H9 (cell line): ENCODE results near the gene CDKAL1. TPM values are rescaled to one million over a fixed set of nuclear protein-coding genes. Genes with fewer than 3 reads are reported as not detected.

Experiments used
- DNase-seq: peaks from one replicate; pipeline ENCODE4 v3.0.0-alpha.2; 2017
- H2AFZ ChIP-seq: one replicate; pipeline ENCODE4 v1.6.1; 2013; ENCODE audit warnings: mild to moderate bottlenecking, low read length, control low read depth, moderate library complexity
- H2AK5ac ChIP-seq: 2 replicates; pipeline ENCODE4 v1.6.1; 2013; ENCODE audit warnings: low read length, control low read depth, mixed read lengths; ENCODE audit not compliant: insufficient read length
- H2BK120ac ChIP-seq: one replicate; pipeline ENCODE4 v1.6.1; 2013; ENCODE audit warnings: low read depth, mild to moderate bottlenecking, low read length, control low read depth, inconsistent platforms; ENCODE audit not compliant: poor library complexity, severe bottlenecking
- H2BK12ac ChIP-seq: 2 replicates; pipeline ENCODE4 v1.6.1; 2013; ENCODE audit warnings: low read length, control low read depth, mixed read lengths, low read depth; ENCODE audit not compliant: insufficient read length
- H2BK15ac ChIP-seq: 2 replicates; pipeline ENCODE4 v1.6.1; 2013; ENCODE audit warnings: low read depth, low read length, control low read depth
- H2BK20ac ChIP-seq: one replicate; pipeline ENCODE4 v1.6.1; 2013; ENCODE audit warnings: low read depth, mild to moderate bottlenecking, low read length, control low read depth, inconsistent platforms; ENCODE audit not compliant: poor library complexity, severe bottlenecking
- H2BK5ac ChIP-seq: 2 replicates; pipeline ENCODE4 v1.6.1; 2013; ENCODE audit warnings: low read length, control low read depth, mixed read lengths; ENCODE audit not compliant: insufficient read length
- H3K14ac ChIP-seq: 2 replicates; pipeline ENCODE4 v1.6.1; 2013; ENCODE audit warnings: low read length, control low read depth; ENCODE audit not compliant: insufficient read depth
- H3K18ac ChIP-seq: 2 replicates; pipeline ENCODE4 v1.6.1; 2013; ENCODE audit warnings: low read depth, mild to moderate bottlenecking, mixed read lengths, low read length, control low read depth; ENCODE audit not compliant: insufficient read length
- H3K23ac ChIP-seq: 2 replicates; pipeline ENCODE4 v1.6.1; 2013; ENCODE audit warnings: low read length, control low read depth, mixed read lengths, low read depth; ENCODE audit not compliant: insufficient read length
- H3K23me2 ChIP-seq: 2 replicates; pipeline ENCODE4 v1.6.1; 2013; ENCODE audit warnings: low read depth, mild to moderate bottlenecking, mixed read lengths, low read length, control low read depth; ENCODE audit not compliant: insufficient read length, poor library complexity, severe bottlenecking
- H3K27ac ChIP-seq: 2 replicates; pipeline ENCODE4 v1.5.1; 2013; ENCODE audit warnings: low read length, control low read depth, mixed read lengths, low read depth; ENCODE audit not compliant: insufficient read length
- H3K27me3 ChIP-seq: 2 replicates; pipeline ENCODE4 v1.6.1; 2013; ENCODE audit warnings: low read length, control low read depth, inconsistent platforms; ENCODE audit not compliant: insufficient read depth
- H3K4ac ChIP-seq: 2 replicates; pipeline ENCODE4 v1.6.1; 2013; ENCODE audit warnings: low read depth, mild to moderate bottlenecking, control low read depth, inconsistent platforms, low read length, moderate library complexity
- H3K4me1 ChIP-seq: 2 replicates; pipeline ENCODE4 v1.6.1; 2013; ENCODE audit warnings: low read length, control low read depth, inconsistent platforms; ENCODE audit not compliant: insufficient read depth
- H3K4me2 ChIP-seq: 2 replicates; pipeline ENCODE4 v1.6.1; 2013; ENCODE audit warnings: low read length, control low read depth, mixed read lengths; ENCODE audit not compliant: insufficient read length, insufficient read depth
- H3K56ac ChIP-seq: 2 replicates; pipeline ENCODE4 v1.6.1; 2013; ENCODE audit warnings: low read depth, mild to moderate bottlenecking, mixed read lengths, low read length, control low read depth; ENCODE audit not compliant: insufficient read length
- H3K79me1 ChIP-seq: 2 replicates; pipeline ENCODE4 v1.6.1; 2013; ENCODE audit warnings: low read depth, mild to moderate bottlenecking, moderate library complexity, low read length, control low read depth, inconsistent platforms; ENCODE audit not compliant: insufficient read depth, poor library complexity, severe bottlenecking
- H3K79me2 ChIP-seq: 2 replicates; pipeline ENCODE4 v1.6.1; 2013; ENCODE audit warnings: low read length, control low read depth, inconsistent platforms; ENCODE audit not compliant: insufficient read depth
- H3K9ac ChIP-seq: 2 replicates; pipeline ENCODE4 v1.6.1; 2013; ENCODE audit warnings: low read length, control low read depth, mixed read lengths; ENCODE audit not compliant: insufficient read length; ENCODE audit errors: extremely low read depth
- H3K9me3 ChIP-seq: one replicate; pipeline ENCODE4 v1.6.1; 2013; ENCODE audit warnings: low read depth, low read length, inconsistent platforms; ENCODE audit not compliant: control insufficient read depth
- H3T11ph ChIP-seq: one replicate; pipeline ENCODE4 v1.6.1; 2013; ENCODE audit warnings: mild to moderate bottlenecking, low read length, control low read depth, inconsistent platforms
- H4K20me1 ChIP-seq: one replicate; pipeline ENCODE4 v1.6.1; 2013; ENCODE audit not compliant: control insufficient read depth, insufficient read length, insufficient read depth
- H4K5ac ChIP-seq: 2 replicates; pipeline ENCODE4 v1.6.1; 2013; ENCODE audit warnings: low read depth, mild to moderate bottlenecking, mixed read lengths, low read length, control low read depth; ENCODE audit not compliant: insufficient read length
- H4K8ac ChIP-seq: replicated peaks from 2 replicates; pipeline ENCODE4 v1.6.1; 2013; ENCODE audit warnings: low read length, control low read depth, mixed read lengths, low read depth; ENCODE audit not compliant: insufficient read length
- H4K91ac ChIP-seq: 2 replicates; pipeline ENCODE4 v1.6.1; 2013; ENCODE audit warnings: low read depth, mild to moderate bottlenecking, moderate library complexity, mixed read lengths, low read length, control low read depth; ENCODE audit not compliant: insufficient read length
- H3K27ac Mint-ChIP-seq, 3 experiments: 2 replicates in 2 of 3; 3 replicates in 1 of 3; pipeline ENCODE4 v1.8.0; 2020 to 2021; ENCODE audit warnings: mixed read lengths in 3 of 3, mild to moderate bottlenecking in 1 of 3, moderate library complexity in 1 of 3
- H3K27me3 Mint-ChIP-seq: 2 replicates; pipeline ENCODE4 v1.8.0; 2021; ENCODE audit warnings: low read depth, mild to moderate bottlenecking, moderate library complexity, mixed read lengths
- H3K36me3 Mint-ChIP-seq, 3 experiments: 2 replicates in 2 of 3; 3 replicates in 1 of 3; pipeline ENCODE4 v1.8.0; 2020 to 2021; ENCODE audit warnings: low read depth in 3 of 3, mixed read lengths in 3 of 3; ENCODE audit not compliant: insufficient read depth in 1 of 3
- H3K4me1 Mint-ChIP-seq, 2 experiments: 2 replicates each; pipeline ENCODE4 v1.8.0; 2020; ENCODE audit warnings: mixed read lengths in 2 of 2
- H3K4me3 Mint-ChIP-seq, 2 experiments: 2 replicates in 1 of 2; 3 replicates in 1 of 2; pipeline ENCODE4 v1.8.0; 2020 to 2021; ENCODE audit warnings: mild to moderate bottlenecking in 2 of 2, mixed read lengths in 2 of 2, moderate library complexity in 1 of 2
- H3K9me3 Mint-ChIP-seq, 2 experiments: 2 replicates in 1 of 2; 3 replicates in 1 of 2; pipeline ENCODE4 v1.8.0; 2020; ENCODE audit warnings: mild to moderate bottlenecking in 2 of 2, mixed read lengths in 2 of 2, moderate library complexity in 1 of 2
- WGBS: extraction: QIAGEN DNeasy Blood & Tissue Kit; methylation state at CpG from one replicate; pipeline ENCODE4 v1.1.7; 2013; ENCODE audit warnings: missing lambda C conversion rate, low lambda C conversion rate, mixed read lengths; ENCODE audit not compliant: insufficient read length; ENCODE audit errors: extremely low coverage; 5-methylcytosine and 5-hydroxymethylcytosine counted together
- total RNA-seq: library from RNA; stranded (reverse); gene quantifications from 2 replicates; pipeline ENCODE4 v1.2.1, GENCODE V29; 2021
- TF ChIP-seq, protein P1 (sequence below): fragments of 200-600 bp; sonication (generic); conservative IDR thresholded peaks from 3 replicates; pipeline ENCODE4 v1.8.0; 2021; ENCODE audit warnings: antibody characterized with exemption, mild to moderate bottlenecking

CDKAL1 gene
- total RNA-seq, 1 experiment from 2014 or later, result 23.0 TPM

DNA sequence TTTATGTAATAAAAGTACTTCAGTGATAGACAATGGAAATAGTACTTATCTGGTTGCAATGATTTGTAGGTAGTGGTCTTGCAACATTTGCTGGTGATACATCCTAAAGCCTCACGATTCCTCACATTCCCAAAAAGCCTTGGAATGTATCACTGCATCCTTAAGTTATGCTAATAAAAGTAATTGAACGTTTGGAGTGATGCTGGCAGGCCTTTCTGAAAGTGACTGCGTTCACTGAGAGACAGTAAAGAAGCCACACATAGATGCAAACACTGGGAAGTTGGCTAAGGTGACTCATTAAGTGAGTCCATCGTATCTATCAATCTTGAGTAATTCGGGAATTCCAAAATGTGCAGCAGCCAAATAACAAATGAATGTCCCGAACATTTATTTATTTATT is 615.2 kb downstream of the CDKAL1 start:
- Histone ChIP-seq H2AK5ac (no peak overlapping the region), H4K91ac (no peak overlapping the region), H4K5ac (no peak overlapping the region), H3K18ac (no peak overlapping the region), H3K23me2 (no peaks in the 10 kb centered on the region), H3K79me2 (no peaks in the 10 kb centered on the region), H3K4me1 (no peaks in the 10 kb centered on the region), H3K23ac (no peak overlapping the region), H3K14ac (no peak overlapping the region), H3K27me3 (no peaks in the 10 kb centered on the region), H3K79me1 (no peaks in the 10 kb centered on the region), H3K27ac (no peak overlapping the region), H2BK120ac (no peak overlapping the region), H4K8ac (no peak overlapping the region), H2BK5ac (no peak overlapping the region), H4K20me1 (no peaks in the 10 kb centered on the region), H3K56ac (no peak overlapping the region), H2BK15ac (no peak overlapping the region), H3K4me2 (no peak overlapping the region), H3K4ac (no peak overlapping the region), H2AFZ (no peak overlapping the region), H3T11ph (no peak overlapping the region), H2BK12ac (no peak overlapping the region), H3K9me3 (no peaks in the 10 kb centered on the region), H2BK20ac (no peak overlapping the region), H3K9ac (no peak overlapping the region)
- no peaks in the 10 kb centered on the region for H3K27me3 Mint-ChIP-seq
- H3K27ac Mint-ChIP-seq, result no peak overlapping the region
- no peak for DNase-seq
- H3K4me3 Mint-ChIP-seq, result no peak overlapping the region
- H3K4me1 Mint-ChIP-seq, result peaks cover 10 to 13% of the 10 kb centered on the region in 2 experiments
- H3K36me3 Mint-ChIP-seq, result no peaks in the 10 kb centered on the region
- WGBS, result no CpG with 5 or more reads among the region's 6 CpGs
- TF ChIP-seq, protein P1, sequence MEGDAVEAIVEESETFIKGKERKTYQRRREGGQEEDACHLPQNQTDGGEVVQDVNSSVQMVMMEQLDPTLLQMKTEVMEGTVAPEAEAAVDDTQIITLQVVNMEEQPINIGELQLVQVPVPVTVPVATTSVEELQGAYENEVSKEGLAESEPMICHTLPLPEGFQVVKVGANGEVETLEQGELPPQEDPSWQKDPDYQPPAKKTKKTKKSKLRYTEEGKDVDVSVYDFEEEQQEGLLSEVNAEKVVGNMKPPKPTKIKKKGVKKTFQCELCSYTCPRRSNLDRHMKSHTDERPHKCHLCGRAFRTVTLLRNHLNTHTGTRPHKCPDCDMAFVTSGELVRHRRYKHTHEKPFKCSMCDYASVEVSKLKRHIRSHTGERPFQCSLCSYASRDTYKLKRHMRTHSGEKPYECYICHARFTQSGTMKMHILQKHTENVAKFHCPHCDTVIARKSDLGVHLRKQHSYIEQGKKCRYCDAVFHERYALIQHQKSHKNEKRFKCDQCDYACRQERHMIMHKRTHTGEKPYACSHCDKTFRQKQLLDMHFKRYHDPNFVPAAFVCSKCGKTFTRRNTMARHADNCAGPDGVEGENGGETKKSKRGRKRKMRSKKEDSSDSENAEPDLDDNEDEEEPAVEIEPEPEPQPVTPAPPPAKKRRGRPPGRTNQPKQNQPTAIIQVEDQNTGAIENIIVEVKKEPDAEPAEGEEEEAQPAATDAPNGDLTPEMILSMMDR, result no peak
- no peaks in the 10 kb centered on the region for H3K9me3 Mint-ChIP-seq
